HG02981 (cell line): ENCODE results near the gene ZSWIM3.
A peak's percentile ranks its signal among the peaks of the same experiment; 100 is the strongest.

ENCODE experiments used
- ATAC-seq: cut with Tn5 transposase; IDR thresholded peaks from one replicate; pipeline ENCODE4 v1.9.1; 2021; ENCODE audit warnings: mild to moderate bottlenecking, moderate library complexity; ENCODE audit not compliant: unreplicated experiment

ZSWIM3 gene

DNA sequence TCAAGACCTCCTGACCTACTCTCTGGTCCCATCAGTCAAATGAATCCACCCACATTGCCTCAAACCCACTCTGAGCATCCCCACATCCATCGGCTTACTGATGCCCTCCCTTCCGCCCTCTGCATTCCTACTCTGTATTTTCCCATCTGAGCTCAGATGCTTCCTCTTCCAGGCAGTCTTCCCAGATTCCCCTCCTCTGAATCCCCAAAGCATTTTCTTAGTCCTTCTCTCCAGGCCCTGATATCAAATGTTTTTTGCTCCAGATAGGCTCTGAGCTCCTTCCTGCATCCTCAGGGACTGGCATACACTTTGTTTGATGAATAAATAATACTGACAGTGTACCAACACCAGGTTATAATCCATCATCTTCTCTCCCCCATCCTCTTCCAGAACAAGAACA is 50.7 kb downstream of the ZSWIM3 start:
- ATAC-seq, result no peak

DNA sequence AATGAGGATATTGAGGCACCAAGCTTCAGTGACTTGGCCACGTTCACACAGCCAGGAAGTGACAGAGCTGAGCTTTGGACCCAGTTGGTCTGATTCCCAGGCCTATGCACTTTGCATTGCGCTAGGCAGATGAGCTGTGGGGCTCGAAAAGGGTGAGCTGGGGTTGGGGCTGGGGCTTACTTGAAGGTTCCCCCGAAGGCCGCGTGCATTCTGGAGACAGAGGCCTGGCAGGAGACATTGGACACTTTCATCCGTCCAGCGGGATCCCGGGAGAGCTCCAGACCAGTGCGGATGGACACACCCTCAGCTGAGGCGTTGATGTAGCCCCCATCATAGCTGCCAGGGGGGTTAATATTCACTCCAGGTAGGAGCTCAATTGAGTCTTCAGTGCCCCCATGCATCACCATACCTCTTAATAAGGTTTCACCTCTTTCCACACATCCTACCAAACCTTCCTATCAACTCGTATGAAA is 52.0 kb downstream of the ZSWIM3 start:
- ATAC-seq, result no peak

DNA sequence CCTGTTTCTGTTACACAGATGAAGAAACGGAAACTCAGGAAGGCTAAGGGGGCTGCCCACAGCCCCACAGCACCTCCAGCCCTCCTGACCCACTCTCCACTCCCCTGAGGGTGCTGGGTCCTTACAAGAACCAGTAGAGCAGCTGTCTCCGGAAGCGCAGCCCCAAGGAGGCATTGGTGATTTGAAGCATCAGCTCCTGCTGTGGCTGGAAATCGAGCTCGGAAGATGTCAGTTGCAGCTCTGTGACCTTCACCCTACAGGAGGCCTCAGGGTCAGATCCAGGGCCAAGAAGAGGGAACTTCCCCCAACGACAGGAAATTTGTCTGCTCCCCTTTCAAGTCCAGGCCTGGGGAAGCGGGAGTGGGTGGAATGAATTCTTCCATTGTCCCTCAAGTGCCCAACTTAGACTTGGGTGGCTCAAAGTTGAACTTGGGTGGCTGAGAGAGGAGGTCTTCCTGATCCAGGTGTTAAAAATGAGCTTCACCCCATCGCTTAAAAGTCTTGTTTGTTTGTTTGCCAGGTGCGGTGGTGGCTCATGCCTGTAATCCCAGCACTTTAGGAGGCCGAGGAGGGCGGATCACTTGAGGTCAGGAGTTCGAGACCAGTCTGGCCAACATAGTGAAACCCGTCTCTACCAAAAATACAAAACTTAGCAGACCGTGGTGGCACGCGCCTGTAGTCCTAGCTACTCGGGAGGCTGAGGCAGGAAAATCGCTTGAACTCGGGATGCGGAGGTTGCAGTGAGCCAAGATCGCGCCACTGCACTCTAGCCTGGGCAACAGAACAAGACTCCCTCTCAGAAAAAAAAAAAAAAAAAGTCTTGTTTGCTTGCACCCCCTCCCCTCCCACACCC is 52.6 kb downstream of the ZSWIM3 start:
- ATAC-seq, result no peak

DNA sequence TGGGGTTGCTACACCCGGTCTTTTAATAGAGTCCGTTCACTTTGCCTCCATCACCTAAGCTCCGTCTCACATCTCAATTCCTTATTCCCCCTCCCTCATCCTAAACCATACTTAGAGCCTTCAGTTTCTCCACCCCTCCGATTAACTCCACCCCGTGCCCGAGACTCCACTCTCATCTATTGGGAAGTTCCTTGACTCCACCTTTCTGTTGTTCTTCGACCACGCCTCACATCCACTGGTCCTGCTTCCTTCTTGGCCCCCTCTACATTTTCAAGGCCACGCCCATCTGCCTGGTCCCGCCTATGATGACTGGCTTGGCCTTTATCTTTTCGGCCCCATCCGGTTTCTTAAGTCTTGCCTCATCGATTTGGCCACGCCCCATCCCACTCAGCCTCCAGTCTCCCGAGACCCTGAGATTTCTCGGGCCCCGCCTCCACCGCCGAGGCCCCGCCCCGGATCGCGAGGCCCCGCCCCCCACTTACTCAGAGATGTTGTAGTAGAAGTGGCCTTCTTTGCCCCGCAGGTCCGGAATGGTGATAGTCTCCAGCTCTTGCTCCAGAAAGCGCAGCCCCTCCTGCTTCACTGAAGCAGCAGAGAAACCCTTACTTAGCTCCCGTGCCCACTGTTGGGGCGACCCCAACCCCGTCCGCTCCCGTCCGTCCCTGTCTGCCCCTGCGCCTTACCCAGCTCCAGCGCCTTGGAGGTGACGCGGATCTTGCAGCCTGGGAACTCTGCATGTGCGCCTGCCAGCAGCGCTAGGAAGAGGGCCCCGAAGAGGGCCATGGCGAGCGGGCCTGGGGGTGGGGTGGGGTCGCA is 53.5 kb downstream of the ZSWIM3 start:
- ATAC-seq, result peak; percentile 92

DNA sequence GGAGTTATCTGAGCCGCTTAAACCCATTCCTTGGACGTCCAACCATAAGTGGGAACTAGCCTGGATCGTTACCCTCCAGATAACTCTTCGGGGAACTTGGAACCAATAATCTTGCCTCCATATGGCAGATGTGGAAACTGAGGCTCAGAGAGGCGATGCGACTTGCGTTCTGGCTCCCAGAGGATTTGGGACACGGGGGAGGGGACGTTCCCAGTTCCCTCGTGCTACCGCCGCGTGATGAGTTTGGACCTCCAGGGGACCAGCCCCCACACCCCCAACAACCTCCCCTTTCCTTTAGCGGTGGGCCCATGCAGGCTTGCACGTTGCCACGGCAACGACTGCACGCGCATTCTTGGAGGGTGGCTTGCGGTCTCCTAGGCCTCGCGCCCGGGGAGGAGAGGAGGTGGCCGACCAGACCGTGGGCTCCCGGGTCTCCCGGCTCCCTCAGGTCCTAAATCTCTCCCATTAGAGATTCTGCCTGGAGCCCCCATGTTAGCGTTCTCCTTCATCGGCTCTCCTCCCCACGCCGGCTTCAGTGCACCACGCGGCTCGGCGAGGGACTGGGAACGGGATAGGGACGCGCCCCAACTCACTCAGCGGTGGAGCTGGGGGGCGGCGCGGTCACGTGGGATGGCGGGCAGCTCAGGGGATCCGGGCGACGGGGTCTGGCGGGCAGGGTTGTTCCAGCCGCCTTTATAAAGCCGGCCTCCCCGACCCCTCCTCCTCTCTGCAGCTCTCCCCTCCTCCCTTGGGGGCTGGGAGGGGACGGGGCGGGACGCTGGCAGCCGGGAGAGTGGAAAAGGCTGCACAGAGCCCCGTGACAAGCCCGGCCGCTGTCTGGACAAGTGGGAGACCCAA is 54.3 kb downstream of the ZSWIM3 start, which contains the start of gene PLTP:
Gene PLTP, minus strand, starts transcription at position 670 of the 858 bp plus-strand sequence. CDS start 703 bp downstream, outside the sequence.
- no peak for ATAC-seq

DNA sequence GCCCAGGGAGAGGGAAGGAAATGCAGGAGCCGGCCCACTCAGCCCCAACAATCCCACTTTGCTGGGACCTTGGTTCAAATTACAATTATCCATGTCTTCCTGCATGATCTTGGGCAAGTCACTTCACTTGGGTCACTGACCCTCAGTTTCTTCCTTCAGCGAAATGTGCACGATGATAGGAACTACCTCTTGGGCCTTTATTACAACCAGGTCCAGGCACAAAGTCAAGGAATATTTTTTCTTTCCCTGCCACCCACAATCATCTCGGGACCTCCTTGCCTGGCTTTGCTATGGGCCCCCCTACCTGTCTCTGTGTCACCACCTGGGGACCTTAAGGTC is 54.9 kb downstream of the ZSWIM3 start:
- ATAC-seq, result no peak

DNA sequence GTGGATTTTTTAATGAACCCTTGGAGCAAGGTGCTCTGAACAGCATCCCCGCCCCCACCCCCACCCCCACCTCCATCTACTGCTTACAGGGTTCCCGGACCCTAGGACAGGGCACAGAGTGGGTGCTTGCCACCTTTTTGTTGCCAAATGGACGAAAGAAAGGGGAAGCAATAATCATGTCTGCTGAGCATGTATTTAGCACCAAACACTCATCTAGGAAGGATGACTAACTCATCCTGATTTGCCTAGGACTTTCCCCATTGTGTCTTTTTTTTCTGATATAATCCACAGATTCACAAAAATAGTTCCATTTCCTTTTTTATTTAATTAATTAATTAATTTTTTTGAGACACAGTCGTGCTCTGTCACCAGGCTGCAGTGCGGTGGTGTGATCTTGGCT is 55.7 kb downstream of the ZSWIM3 start:
- no peak for ATAC-seq

DNA sequence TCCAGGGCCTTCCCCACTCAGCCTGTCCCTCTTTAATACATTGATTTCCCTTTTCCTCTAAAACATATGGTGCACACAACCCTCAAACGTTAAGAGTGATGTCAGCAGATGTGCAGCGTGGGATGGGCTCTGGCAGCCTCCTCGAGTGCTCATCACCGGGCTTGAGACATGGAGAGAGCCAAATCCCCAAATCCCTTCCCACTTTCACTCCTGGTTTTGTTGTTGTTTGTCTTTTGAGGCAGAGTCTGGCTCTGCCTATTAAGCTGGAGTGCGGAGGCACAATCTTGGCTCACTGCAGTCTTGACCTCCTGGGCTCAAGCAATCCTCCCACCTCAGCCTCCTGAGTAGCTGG is 60.4 kb downstream of the ZSWIM3 start:
- ATAC-seq, result no peak

DNA sequence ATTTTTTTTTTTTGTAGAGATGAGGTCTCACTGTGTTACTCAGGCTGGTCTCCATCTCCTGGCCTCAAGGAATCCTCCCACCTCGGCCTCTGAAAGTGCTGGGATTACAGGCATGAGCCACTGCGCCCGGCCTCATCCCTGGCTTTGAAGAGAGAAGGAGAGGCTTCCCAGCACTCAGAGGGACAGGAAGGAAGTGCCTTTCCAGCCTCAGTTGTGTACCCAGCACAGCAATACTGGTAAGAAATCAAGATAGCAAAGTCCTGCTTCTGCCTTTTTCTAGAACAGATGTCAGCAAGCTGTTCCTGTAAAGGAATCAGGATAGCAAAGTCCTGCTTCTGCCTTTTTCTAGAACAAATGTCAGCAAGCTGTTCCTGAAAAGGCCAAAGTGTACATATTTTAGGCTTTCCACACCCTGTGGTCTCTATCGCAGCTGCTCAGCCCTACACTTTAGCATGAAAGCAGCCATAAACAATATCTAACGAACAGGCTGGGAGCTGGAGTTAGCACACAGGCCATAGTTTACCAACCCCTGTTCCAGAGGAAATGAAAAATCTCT is 60.8 kb downstream of the ZSWIM3 start:
- no peak for ATAC-seq

DNA sequence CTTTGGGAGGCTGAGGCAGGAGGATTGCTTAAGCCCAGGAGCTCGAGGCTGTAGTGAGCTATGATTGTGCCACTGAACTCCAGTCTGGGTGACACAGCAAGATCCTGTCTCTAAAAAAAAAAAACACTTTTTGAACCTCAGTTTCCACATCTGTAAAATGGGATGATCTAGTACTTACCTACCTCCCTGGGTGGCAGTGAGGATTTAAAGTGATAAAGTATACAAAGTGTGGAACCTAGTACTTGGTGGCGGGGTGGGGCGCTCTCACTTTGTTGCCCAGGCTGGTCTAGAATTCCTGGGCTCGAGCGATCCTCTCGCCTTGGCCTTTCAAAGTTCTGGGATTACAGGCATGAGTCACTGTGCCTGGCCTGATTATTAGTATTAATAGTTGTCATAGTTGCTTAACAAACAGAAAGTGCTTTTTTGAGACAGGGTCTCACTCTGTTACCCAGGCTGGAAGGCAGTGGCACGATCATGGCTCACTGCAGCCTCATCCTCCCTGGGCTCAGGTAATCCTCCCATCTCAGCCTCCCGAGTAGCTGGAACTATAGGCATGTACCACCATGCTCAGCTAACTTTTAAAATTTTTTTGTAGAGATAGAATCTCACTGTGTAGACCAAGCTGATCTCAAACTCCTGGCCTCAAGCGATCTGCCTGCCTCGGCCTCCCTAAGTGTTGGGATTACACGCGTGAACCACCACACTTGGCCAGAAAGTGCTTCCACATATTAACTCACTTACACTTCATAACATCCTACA is 61.5 kb downstream of the ZSWIM3 start:
- no peak for ATAC-seq

DNA sequence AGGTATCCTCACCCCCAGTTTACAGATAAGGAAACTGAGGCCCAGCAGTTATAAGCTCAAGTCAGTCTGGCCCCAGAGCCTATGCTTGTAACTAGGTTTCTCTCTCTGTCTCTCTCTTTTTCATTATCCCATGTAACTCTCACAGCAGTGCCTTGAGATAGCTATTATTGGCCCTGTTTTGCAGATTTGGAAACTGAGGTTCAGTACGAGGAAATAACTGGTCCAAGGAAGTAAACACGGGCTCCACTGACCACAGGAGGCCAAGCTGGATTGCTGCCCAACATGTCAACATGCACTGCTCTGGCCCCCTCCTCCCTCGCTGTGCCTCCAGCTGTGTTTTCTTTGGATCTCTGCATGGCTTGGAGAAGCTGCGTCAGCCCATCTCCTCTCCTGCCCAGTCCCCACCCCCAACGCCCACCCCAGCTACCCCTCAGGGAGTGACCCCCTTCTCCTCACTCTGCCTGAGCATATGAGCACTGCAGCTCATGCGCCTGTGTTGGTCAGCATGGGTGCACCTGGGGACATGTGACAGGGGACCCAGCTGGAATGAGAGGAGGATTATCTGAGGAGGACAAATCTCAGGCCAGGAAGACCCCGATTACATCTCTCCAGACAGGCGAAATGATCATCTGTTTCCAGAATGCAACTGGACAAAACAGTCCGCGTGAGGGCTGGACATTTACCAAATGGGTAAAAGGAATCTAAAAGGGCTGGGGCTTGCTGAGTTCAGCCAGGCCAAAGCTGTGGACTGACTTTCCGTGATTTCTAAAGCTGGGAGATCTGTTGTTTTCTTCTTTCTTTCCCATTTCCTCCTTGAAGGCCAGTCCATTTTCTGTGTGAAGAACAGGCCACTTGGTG is 62.4 kb downstream of the ZSWIM3 start:
- no peak for ATAC-seq

DNA sequence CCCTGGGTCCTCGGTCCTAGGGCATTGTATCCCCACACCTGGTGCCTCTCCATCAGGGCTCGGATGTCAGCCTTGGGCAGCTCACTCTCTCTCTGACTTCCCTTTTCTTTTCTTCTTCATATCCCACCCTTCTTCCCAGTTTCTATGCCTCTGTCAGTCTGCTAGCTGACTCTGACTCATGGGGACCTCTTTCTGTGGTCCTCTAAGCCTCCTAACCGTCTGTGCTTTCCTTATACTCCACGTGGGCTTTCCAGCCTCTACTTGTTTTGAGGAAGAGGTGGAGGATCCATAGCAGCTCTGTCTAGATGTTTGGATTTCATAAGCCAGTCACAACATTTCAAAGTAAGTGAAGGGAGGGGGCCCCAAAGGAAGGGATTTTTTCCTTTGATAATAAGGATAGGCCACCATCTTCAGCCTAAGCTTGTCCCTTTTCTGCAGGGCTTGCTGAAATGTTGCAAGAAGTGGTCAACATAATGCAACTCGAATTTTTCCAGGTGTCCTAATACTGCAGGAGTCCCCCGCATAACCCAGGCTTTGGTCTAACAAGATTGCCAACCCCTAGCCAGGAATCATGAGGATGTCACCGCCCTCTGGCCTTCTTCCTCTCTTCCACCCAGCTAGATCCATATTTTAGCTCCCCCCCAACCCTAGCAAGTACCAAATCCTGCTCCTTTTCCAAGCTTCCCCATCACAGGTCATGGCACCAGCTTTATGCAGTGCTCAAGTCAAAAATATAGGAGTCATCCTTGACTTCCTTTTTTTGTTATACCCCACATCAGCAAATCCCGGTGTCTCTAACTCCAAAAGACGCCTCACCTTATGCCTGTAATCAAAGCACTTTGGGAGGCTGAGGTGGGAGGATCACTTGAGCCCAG is 63.3 kb downstream of the ZSWIM3 start:
- ATAC-seq, result no peak

DNA sequence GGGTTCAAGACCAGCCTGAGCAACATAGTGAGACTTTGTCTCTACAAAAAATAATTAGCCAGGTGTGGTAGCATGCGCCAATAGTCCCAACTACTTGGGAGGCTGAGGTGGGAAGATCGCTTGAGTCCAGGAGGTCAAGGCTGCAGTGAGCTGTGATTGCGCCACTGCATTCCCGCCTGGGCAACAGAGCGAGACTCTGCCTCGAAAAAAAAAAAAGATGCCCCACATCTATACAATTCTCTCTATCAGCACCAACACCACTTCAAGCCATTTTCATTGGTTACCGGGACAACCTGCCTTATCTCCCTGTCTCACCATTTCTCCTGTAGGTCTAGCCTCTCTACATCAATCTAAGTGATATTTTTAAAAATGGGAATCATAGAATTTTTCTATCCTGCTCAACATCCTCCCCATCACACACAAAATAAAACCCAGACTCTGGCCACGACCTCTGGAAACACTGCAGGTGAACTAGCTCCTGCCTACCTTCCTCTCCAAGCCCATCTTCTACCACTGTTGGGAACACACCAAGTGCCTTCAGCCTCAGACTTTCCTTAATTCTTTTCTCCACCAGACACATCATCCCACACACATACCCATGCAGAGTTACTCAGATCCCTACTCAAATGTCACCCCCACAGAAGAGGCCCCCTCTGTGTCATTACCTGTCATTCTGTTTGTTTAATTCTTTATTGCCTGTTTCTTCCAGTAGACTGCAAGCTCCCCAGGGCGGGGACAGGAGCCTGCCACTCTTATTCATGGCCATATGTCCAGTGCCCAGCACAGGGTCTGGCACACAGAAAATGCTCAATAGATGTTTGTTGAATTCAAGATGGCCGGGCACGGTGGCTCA is 64.1 kb downstream of the ZSWIM3 start:
- ATAC-seq, result no peak

DNA sequence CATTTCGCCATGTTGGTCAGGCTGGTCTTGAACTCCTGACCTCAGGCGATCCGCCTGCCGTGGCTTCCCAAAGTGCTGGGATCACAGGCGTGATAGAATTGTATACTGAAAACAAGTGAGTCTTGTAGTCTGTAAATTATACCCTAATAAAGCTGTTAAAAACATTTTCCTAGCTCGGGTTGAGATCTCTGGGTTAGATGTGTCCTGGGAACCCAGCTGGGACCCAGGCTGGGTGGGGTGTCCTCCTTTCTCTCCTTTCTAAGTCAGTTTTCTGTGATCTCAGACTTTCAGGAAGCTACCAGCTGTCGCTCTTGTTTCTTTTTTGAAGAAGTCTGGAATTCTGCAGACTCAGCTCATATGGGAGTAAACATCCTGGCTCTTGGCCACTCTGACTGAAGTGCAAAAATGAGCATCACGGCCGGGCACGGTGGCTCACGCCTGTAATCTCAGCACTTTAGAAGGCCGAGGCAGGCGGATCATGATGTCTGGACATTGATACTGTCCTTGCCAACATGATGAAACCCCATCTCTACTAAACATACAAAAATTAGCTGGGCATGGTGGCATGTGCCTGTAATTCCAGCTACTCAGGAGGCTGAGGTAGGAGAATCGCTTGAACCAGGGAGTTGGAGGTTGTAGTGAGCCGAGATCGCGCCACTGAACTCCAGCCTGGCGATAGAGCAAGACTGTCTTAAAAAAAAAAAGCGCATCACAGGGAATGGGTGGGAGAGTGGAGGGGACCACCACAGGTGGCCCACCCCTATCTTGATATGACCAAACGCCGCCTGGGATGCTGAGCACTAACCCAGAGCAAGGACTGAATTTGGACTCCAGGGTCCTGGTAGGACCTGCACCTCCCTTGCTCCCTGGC is 67.2 kb downstream of the ZSWIM3 start:
- no peak for ATAC-seq

DNA sequence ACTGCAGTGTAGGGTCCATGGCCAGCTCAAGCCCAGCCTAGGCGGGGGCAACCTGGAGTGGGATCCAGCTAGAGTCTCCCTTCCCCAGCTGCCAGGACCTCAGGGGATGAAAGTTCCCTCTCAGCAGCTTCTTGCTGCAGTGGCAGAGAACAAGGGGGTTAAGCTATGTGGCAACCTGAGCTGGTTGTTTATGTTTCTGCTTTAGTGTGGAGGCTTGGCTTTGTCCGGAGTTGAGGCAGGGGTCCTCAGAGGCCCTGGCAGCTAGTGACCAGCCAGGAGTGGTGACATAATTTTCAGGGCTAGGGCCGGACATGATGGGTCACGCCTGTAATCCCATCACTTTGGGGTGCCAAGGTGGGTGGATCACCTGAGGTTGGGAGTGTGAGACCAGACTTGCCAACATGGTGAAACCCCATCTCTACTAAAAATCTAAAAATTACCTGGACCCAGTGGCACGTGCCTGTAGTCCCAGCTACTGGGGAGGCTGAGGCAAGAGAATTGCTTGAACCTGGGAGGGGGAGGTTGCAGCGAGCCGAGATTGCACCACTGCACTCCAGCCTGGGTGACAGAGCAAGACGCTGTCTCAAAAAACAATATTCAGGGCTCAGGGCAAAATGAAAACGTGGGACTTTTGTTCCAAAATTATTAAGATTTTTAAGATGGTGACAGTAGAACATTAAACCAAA is 68.5 kb downstream of the ZSWIM3 start:
- no peak for ATAC-seq

DNA sequence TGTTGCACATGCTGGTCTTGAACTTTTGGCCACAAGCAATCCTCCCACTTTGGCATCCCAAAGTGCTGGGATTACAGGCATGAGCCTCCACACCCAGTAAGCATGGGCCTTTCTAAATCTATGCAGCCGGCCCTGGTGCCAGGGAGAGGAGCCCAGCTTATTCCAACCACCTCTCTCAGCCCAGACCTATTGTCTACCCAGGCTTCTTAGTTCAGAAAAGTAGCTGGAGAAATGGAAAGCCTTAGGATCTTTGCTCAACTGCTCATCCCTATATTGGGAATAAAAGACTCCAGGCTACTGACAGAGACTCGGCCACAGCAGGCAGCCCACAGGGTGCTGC is 69.3 kb downstream of the ZSWIM3 start:
- no peak for ATAC-seq
